GM12878 (cell line): Measurements from ENCODE around the gene RCBTB2. TPM values are rescaled to one million over a fixed set of nuclear protein-coding genes. Genes with fewer than 3 reads are reported as not detected.
"Not testable (repeated sequence)": the region's sequence is repeated elsewhere in the genome, so short reads cannot be mapped to it uniquely, and the experiment has no call there.

Experiments
- ATAC-seq: fragments of 200-7000 bp; cut with Tn5 transposase; 3 replicates; pipeline ENCODE4 v1.9.1; 2020; ENCODE audit warnings: mild to moderate bottlenecking, moderate library complexity
- BruUV-seq: library from RNA; stranded (reverse); fragments of 400-500 nt; replicated peaks from 2 replicates; lab custom pipeline; 2021; lab: Mats Ljungman, UMichigan
- CTCF ChIA-PET: fragments of 300-600 bp; sonication (Branson Sonifier 250); formaldehyde crosslinking; extraction: SDS; loops from one replicate; lab custom pipeline; 2021; ENCODE audit warnings: inconsistent platforms; lab: Yijun Ruan, JAX
- POLR2A ChIA-PET: fragments of 350-600 bp; formaldehyde crosslinking; extraction: SDS; loops from one replicate; lab custom pipeline; 2021; ENCODE audit warnings: inconsistent platforms; lab: Charles Lee
- RAD21 ChIA-PET: fragments of 300-600 bp; sonication (Branson Sonifier 250); formaldehyde crosslinking; loops from one replicate; lab custom pipeline; 2023; ENCODE audit warnings: antibody characterized with exemption; ENCODE audit not compliant: unreplicated experiment; lab: Charles Lee
- SMC1A ChIA-PET: fragments of 300-600 bp; sonication (Branson Sonifier 250); formaldehyde crosslinking; loops from one replicate; lab custom pipeline; 2023; ENCODE audit not compliant: unreplicated experiment, uncharacterized antibody; lab: Charles Lee
- DNase-seq: peaks from one replicate; pipeline ENCODE4 v3.0.0-alpha.2; 2011; ENCODE audit warnings: low read depth, low spot score
- FAIRE-seq: peaks from 3 replicates; lab custom pipeline; 2011; peaks lifted over from hg19 to GRCh38; lab: Jason Lieb, UNC
- H2AFZ ChIP-seq: 2 replicates; pipeline ENCODE4 v1.6.0; 2011; ENCODE audit warnings: low read depth, low read length, control low read depth; ENCODE audit not compliant: control insufficient read depth
- H3K27ac ChIP-seq: 2 replicates; pipeline ENCODE4 v1.5.1; 2011; ENCODE audit warnings: control low read depth; ENCODE audit not compliant: control insufficient read depth, insufficient read depth
- H3K27me3 ChIP-seq, 2 experiments: replicated peaks in 1 of 2; 2 replicates each; pipeline versions ENCODE4 v1.6.0 to v1.6.1; 2011; ENCODE audit warnings: low read length in 1 of 2; ENCODE audit not compliant: control insufficient read depth in 2 of 2, insufficient read depth in 2 of 2
- H3K36me3 ChIP-seq, 2 experiments: 2 replicates each; pipeline ENCODE4 v1.5.1; 2011; ENCODE audit warnings: low read length in 1 of 2; ENCODE audit not compliant: control insufficient read depth in 2 of 2, insufficient read depth in 2 of 2
- H3K4me1 ChIP-seq: 2 replicates; pipeline ENCODE4 v1.6.1; 2011; ENCODE audit warnings: mild to moderate bottlenecking, low read length, moderate library complexity, mixed read lengths; ENCODE audit not compliant: control insufficient read depth, insufficient read depth
- H3K4me2 ChIP-seq: 2 replicates; pipeline ENCODE4 v1.6.0; 2011; ENCODE audit warnings: control low read depth; ENCODE audit not compliant: control insufficient read depth, insufficient read depth
- H3K4me3 ChIP-seq: fragments of 200-600 bp; sonication (generic); 2 replicates; pipeline ENCODE4 v1.5.1; 2016
- H3K79me2 ChIP-seq: 2 replicates; pipeline ENCODE4 v1.6.0; 2011; ENCODE audit warnings: low read length; ENCODE audit not compliant: control insufficient read depth, insufficient read depth
- H3K9ac ChIP-seq: 2 replicates; pipeline ENCODE4 v1.8.0; 2011; ENCODE audit warnings: low read length, control low read depth, mixed read lengths; ENCODE audit not compliant: control insufficient read depth, insufficient read depth
- H3K9me3 ChIP-seq: replicated peaks from 3 replicates; pipeline ENCODE4 v1.5.1; 2011; ENCODE audit warnings: mild to moderate bottlenecking, low read length; ENCODE audit not compliant: control insufficient read depth, insufficient read depth
- H4K20me1 ChIP-seq: 2 replicates; pipeline ENCODE4 v1.6.0; 2011; ENCODE audit not compliant: control insufficient read depth, insufficient read depth
- REST ChIP-seq: IDR thresholded peaks from 2 replicates; pipeline ENCODE4 v1.6.1; 2012; ENCODE audit warnings: mild to moderate bottlenecking, low read depth, low read length
- WGBS: methylation state at CpG from one replicate; pipeline ENCODE4 v1.1.6; 2016; ENCODE audit warnings: low lambda C conversion rate; ENCODE audit not compliant: insufficient replicate concordance, insufficient coverage; ENCODE audit errors: missing lambda C conversion rate; 5-methylcytosine and 5-hydroxymethylcytosine counted together
- in situ Hi-C: fragments of 300-500 bp; cut with MboI; formaldehyde crosslinking; loops from 9 replicates; pipeline ENCODE4 v1.14.3; 2018; ENCODE audit warnings: mixed read lengths
- intact Hi-C: fragments of 100-400 bp; cut with micrococcal nuclease; formaldehyde crosslinking; loops from one replicate; pipeline ENCODE4 v1.14.2; 2022; ENCODE audit not compliant: unreplicated experiment
- polyA plus RNA-seq, 11 experiments: library from polyadenylated mRNA; depleted of rRNA in 4 of 11; unstranded in 6 of 11; stranded (reverse) in 5 of 11; fragments of >200 nt; fragmentation: Nextera tagmentation in 4 of 11; fragmentation: Illumina TruSeq in 1 of 11; extraction: Ambion mirVana in 4 of 11; extraction: Trizol in 1 of 11; gene quantifications; 1 replicate in 1 of 11; 2 replicates in 10 of 11; pipeline versions ENCODE4 v1.2.1 to v1.2.3, GENCODE V29; 2011 to 2016; ENCODE audit warnings: inconsistent platforms in 2 of 11, missing spikeins in 2 of 11, low read depth in 1 of 11
- total RNA-seq, 4 experiments: library from RNA; depleted of rRNA in 3 of 4; stranded (reverse); fragments of >200 nt in 3 of 4; fragmentation: Illumina TruSeq in 1 of 4; extraction: Trizol in 1 of 4; gene quantifications; 2 replicates each; pipeline versions ENCODE4 v1.2.1 to v1.2.3, GENCODE V29; 2013 to 2021

RCBTB2 gene
- total and polyA plus RNA-seq, 10 of the 15 experiments (the other 5 are each of a cell fraction or from before 2014, with no cell fraction given), result 5.0 to 16.0 (median 8.5) TPM

GRCh38 chr13:48580185-48580803, 47.4 kb upstream of the RCBTB2 start (continued):
- TF ChIP-seq REST, result no peak

GRCh38 chr13:48579919-48580180, 47.0 kb upstream of the RCBTB2 start:
- BruUV-seq, H3K27me3 ChIP-seq, H4K20me1 ChIP-seq, H3K36me3 ChIP-seq, ATAC-seq, H3K79me2 ChIP-seq, FAIRE-seq, H3K9me3 ChIP-seq, DNase-seq, H2AFZ ChIP-seq, H3K4me3 ChIP-seq: not testable (repeated sequence)
- H3K9ac ChIP-seq, result peak overlapping the region; percentile 32; the same call in 1 of the 2 replicates
- ChIA-PET POLR2A (interaction anchor here (0.6 to 2.3 kb wide), 5 partner anchors 17 to 1606 kb away, joined by 3 to 14 read pairs (median 4); no protein-coding TSS in a partner anchor), CTCF (interaction anchor here (0.6 to 7.2 kb wide), 56 partner anchors 11 to 1611 kb away, joined by 3 to 191 read pairs (median 5); partner anchors contain the start of genes ITM2B, LPAR6 and MED4), SMC1A (interaction anchor here (0.6 to 11.7 kb wide), 50 partner anchors 10 to 709 kb away, joined by 3 to 131 read pairs (median 6); partner anchors contain the start of genes ITM2B, LPAR6 and RCBTB2), RAD21 (interaction anchor here (0.6 to 5.9 kb wide), 46 partner anchors 10 to 542 kb away, joined by 3 to 141 read pairs (median 5); partner anchors contain the start of genes ITM2B, NUDT15 and RCBTB2)
- peak overlapping the region; percentile 87 for H3K27ac ChIP-seq
- intact Hi-C loops (loop anchor here (1.0 to 5.0 kb wide), 8 partner anchors 18 to 453 kb away; no protein-coding TSS in a partner anchor), in situ Hi-C loops (loop anchor here (5.0 kb wide), 4 partner anchors 78 to 453 kb away; no protein-coding TSS in a partner anchor)
- 48% methylated on average over 1 of the region's 1 CpG for WGBS
- peak overlapping the region; percentile 62; the same call in 1 of the 2 replicates for H3K4me2 ChIP-seq
- H3K4me1 ChIP-seq, result peaks cover 36% of the 10 kb centered on the region
